HG03025 (cell line): ENCODE data around the gene ASAP3.

Experiments
- ATAC-seq: cut with Tn5 transposase; IDR thresholded peaks from one replicate; pipeline ENCODE4 v1.9.1; 2021; ENCODE audit warnings: mild to moderate bottlenecking, moderate library complexity; ENCODE audit not compliant: unreplicated experiment, low FRiP score

ASAP3 gene

GRCh38 chr1:23483321-23484252, at the start of gene ASAP3:
ASAP3 (minus strand) TSS chr1:23484179; CDS start chr1:23484133, 46 bp downstream.
- no peak for ATAC-seq

GRCh38 chr1:23533246-23534023, 49.5 kb upstream of the ASAP3 start:
- ATAC-seq = no peak

- no peak for ATAC-seq
Observed at GRCh38 chr1:23531562-23532094, 47.6 kb upstream of the ASAP3 start.

GRCh38 chr1:23530747-23531561, 47.0 kb upstream of the ASAP3 start, which contains the start of gene E2F2:
E2F2 (minus strand) TSS chr1:23531233; CDS start chr1:23530793, 440 bp downstream.
- ATAC-seq = no peak

GRCh38 chr1:23530087-23530746, 46.2 kb upstream of the ASAP3 start:
- ATAC-seq = no peak

- no peak for ATAC-seq
Observed at GRCh38 chr1:23529146-23530086, 45.4 kb upstream of the ASAP3 start.

GRCh38 chr1:23528250-23528978, 44.4 kb upstream of the ASAP3 start:
- no peak for ATAC-seq

- ATAC-seq = no peak
Observed at GRCh38 chr1:23527900-23528249, 43.9 kb upstream of the ASAP3 start.

- ATAC-seq = no peak
Observed at GRCh38 chr1:23527366-23527765, 43.4 kb upstream of the ASAP3 start.

- no peak for ATAC-seq
Observed at GRCh38 chr1:23526329-23527041, 42.5 kb upstream of the ASAP3 start.

- ATAC-seq = no peak
Observed at GRCh38 chr1:23525558-23526250, 41.7 kb upstream of the ASAP3 start.

- no peak for ATAC-seq
Observed at GRCh38 chr1:23524716-23525401, 40.9 kb upstream of the ASAP3 start.

- no peak for ATAC-seq
Observed at GRCh38 chr1:23524163-23524562, 40.2 kb upstream of the ASAP3 start.

- no peak for ATAC-seq
Observed at GRCh38 chr1:23522244-23522982, 38.4 kb upstream of the ASAP3 start.

GRCh38 chr1:23521588-23521987, 37.6 kb upstream of the ASAP3 start:
- ATAC-seq = no peak

GRCh38 chr1:23517581-23517980, 33.6 kb upstream of the ASAP3 start:
- no peak for ATAC-seq
